RKO (cell line): ENCODE data around the gene SLC35G2.
"Not testable (repeated sequence)": the region's sequence is repeated elsewhere in the genome, so short reads cannot be mapped to it uniquely, and the experiment has no call there.

ENCODE experiments used
- DNase-seq: peaks from one replicate; pipeline ENCODE4 v3.0.0-alpha.2; 2016; ENCODE audit warnings: low spot score

The SLC35G2 gene

DNA sequence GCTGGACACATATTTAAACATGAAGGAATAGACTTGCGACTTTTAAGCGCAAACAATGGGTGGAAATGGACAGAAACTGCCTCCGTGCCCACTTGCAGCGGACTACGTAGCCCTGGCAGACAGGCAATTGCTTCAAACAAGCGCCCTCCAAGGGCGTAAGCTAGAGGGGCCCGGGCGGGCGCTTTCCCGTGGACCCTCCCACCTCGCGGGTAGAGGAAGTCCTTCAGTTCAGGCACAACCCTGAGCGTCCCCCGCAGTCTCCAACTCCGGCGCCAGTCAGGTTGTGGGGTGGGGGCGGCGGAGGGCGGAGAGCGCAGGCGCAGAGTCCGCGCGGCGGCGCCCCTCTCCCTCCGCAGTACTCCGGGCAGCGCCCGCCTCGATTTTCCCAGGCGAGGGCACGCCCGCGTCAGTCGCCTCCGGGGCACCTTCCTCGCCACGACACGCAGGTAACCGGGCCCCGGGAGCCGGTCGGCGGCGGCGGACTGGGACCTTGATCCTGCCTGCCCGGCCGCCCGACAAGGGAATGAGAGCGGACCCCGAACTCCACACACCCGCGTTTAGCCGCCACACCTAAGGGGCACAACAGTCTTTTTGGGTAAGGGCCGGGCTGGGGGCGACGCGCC lies at the start of gene SLC35G2:
SLC35G2 (plus strand) TSS at position 358 of the 623 bp plus-strand sequence. CDS start 35,335 bp downstream, outside the sequence.
- DNase-seq, result no peak

DNA sequence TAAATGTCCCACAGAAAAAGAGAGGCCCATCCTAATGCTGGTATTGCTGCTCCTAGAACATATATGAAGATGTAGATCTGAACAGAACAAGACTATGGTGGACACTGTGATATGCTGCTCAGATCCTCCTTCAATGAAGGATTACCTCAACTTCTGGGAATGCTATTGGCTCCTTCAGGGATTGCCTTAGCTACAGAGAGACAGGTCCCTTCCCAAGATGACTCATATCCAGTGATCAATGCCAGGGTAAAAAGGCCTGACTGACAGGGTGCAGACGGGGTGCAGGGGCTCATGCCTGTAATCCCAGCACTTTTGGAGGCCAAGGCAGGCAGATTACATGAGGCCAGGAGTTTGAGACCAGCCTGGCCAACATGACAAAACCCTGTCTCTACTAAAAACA lies 46.2 kb upstream of the SLC35G2 start:
- DNase-seq, result no peak

- no peak for DNase-seq
Measured at GRCh38 chr3:136778865-136779264, 40.1 kb upstream of the SLC35G2 start.

- DNase-seq, result no peak
Measured at GRCh38 chr3:136780741-136781140, 38.2 kb upstream of the SLC35G2 start.

GRCh38 chr3:136783708-136784191 lies 35.2 kb upstream of the SLC35G2 start:
- no peak for DNase-seq

DNA sequence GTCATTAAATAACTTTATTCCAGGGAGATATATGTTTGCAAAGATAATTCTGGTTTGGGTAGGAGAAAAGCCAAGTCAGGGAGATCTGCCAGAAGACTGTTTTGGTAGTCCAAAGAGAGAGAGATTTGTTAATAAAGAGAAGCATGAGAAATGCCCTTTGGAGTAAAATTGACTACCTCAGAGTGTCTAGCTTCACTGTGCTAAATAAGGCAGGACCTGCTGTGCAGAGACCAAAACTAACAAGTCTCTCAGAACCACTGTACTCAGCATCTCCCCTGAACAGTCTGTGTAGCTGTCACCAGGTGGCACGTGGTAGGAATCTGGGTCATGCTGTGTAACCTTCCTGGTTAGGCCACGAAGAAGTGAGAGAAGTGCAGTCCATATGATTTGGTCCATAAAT lies 31.6 kb upstream of the SLC35G2 start:
- no peak for DNase-seq

GRCh38 chr3:136788154-136788553 lies 30.8 kb upstream of the SLC35G2 start:
- no peak for DNase-seq

DNA sequence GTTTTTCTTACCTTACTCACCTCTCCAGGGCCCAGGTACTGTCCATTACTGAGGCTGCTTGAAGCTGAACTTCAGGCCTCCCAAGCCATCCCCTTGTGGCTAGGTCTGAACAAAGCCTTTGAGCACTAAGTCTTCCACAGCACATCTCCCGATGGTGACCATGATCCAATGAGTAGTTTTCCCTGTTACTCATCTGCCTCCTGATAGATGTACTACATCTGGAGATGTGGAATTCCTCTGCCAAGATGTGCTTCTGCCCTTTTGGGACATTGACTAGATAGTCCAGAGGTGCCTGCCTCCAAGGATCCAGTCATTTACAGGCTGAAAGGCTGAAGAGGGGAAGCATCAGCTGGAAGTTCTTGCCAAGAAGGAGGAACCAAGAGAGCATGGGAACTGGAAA lies 28.9 kb upstream of the SLC35G2 start:
- no peak for DNase-seq

DNA sequence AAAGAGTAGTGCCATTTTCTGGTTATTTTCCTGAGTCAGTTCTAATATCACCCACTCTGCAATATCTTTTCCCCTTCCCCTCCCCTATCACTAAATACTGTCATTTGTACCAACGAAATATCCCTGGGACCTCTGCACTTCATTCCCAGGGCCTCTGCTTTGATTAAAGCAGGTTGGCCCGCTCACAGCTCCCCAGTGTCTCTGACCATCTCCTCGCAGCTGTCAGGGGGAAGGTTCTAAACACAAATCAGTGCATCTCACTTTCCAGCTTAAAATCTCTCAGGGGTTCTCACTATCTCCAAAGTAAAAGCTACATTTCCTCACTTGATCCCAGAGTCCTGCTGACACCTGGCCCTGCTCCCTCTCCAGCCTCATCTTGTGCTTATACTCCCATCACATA lies 28.1 kb upstream of the SLC35G2 start:
- DNase-seq, result no peak

DNA sequence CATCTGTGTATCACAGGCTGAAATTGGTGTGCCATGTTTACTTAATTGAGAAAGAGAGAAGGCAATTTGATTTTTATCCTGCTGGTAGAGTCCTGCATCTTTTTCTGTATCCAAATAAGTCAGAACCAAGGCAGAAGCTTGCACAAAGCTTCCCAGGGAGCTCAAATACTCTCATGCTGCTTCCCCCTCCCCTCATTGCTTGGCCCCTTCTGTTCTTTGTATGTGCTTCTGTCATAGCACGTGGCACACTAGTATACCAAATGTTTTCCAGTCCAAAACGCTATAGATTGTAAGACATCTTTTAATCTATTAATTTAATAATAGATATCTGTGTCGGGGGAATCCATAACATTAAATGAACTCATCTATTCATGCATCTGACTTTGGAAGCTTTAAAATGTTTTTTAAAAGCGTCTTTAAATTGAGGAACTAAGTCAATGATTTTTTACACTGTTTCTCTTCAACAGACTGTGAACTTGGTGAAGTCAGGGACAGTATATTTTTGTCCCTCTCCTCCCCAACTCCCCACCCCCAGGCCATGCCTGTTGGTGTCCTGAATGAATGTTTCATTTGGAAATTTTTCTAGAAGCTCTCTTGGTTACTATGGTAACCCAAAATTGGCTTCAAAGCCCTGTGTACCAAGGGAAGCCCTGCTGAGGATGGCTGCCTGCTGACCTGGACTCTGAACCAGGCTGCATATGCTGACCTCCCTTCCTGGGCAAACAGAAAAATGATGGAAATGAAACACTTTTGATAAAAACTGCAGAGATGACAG lies 26.2 kb upstream of the SLC35G2 start:
- DNase-seq, result no peak

DNA sequence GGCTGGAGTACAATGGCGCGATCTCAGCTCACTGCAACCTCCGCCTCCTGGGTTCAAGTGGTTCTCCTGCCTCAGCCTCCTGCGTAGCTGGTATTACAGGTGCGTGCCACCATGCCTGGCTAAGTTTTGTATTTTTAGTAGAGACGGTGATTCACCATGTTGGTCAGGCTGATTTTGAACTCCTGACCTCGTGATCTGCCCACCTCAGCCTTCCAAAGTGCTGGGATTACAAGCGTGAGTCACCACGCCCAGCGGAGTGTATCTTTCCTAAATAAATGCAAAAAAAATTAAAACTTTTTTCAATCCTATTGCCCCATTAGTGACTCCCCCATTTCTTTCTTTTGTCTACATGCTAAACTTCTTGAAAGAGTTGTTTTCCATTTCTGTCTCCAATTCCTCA lies 17.8 kb upstream of the SLC35G2 start:
- DNase-seq, result not testable (repeated sequence)

DNA sequence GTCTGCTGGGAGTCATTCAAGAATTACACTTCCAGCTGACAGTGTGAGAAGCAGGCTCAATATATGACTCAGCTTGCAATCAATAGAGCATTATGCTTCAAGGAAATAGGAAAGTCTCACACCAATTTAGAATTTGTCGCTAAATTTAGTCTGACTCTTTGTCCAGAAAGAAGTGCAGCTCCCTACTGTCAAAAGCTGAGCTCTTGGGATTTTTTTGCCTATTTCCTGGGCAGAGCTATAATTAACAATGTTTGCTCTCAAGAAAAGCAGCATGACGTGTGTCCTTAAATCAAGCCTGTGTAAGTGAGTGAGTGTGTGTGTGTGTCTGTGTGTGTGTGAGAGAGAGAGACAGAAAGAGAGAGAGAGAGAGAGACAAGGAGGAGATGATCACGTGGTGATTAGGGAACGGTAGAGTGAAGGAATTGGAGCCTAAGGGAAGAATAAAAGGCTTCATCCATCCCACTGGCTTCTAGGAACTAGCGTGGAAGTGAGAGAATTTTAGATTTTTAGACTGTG lies 16.4 kb upstream of the SLC35G2 start:
- no peak for DNase-seq

GRCh38 chr3:136804141-136804540 lies 14.8 kb upstream of the SLC35G2 start:
- no peak for DNase-seq

GRCh38 chr3:136804813-136805212 lies 14.1 kb upstream of the SLC35G2 start:
- DNase-seq, result no peak

GRCh38 chr3:136805795-136806194 lies 13.1 kb upstream of the SLC35G2 start:
- DNase-seq, result no peak

DNA sequence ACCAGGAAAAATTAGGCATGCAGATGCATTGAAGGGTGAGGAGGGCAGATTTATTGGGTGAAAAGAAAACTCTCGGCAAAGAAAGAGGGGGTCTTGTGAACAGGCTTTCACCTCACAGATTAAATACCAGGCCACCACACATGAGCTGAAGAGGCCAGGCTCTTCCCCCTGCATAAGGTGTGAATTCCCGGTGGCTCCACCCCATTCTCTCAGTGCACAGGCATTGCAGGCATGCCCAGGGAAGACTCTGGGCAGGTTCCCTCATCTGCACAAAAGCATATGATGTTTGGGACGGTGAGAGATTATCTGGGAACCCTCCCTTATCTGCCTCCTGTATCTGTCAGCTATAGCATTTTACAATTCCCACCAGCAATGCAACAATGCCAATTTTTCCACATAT lies 7.2 kb upstream of the SLC35G2 start:
- DNase-seq, result no peak

DNA sequence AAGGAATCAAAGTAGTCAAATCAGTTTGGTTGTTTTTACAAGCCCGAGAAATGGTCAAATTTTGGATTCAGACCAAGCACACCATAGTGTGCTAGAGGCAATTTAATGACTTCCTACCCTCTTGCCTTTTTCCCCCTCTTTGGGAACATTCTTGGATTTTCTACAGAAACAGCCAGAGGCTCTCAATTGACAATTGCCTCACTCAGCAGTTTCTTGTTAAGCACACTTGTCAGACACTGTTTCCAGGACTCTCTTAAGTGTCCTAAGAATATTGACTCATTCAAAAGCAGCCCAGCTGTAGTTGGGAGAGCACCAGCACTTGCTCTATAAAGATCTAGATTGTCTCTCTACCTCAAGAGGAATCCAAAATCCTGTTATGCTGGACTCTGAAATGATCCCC lies 1.5 kb upstream of the SLC35G2 start:
- DNase-seq, result no peak

GRCh38 chr3:136818191-136818768 lies 646 bp upstream of the SLC35G2 start:
- DNase-seq, result peak; percentile 43

DNA sequence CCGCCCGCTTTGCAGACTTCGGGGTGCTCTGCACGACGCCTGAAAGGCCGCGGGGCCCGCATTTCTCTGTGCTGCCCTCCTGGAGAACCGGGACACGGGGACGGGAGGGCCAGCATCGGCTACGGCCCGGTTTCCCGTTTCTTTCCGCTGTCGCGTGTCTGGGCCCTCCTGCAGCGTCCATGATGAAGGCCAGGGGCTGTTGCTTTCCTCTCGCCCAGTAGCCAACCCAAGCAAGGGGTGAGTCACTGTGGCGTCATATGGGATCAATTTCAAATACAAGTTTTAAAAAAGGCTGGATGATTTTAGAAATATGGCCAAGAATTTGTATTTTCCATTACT lies 435 bp downstream of the SLC35G2 start:
- no peak for DNase-seq

- no peak for DNase-seq
Measured at GRCh38 chr3:136819731-136820679, 1.1 kb downstream of the SLC35G2 start.

DNA sequence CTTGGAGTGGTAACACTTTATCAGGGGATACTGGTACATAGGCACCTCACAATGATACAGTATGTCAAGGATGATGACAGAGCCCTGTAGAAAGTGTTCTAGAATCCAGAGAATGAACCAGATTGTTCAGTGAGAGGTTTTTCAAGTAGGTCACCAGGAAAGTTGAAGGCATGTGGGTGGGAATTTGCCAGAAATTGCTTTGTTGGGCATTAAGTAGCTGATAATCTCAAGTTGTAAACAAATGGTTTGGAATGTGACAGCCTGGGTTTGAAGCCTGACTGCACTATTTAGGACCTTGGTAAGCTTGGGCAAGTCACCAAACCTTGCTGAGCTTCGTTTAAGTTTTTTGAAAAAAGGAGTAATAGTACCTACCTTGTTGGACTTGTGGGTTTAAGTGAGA lies 12.5 kb downstream of the SLC35G2 start:
- DNase-seq, result no peak
